CD4-positive, alpha-beta T cell treated with Interleukin-2 at 100 ng/mL for 4 hours (primary cell): ENCODE results near the gene FXYD5.

Experiments used
- DNase-seq: peaks from one replicate; pipeline ENCODE4 v3.0.0-alpha.2; 2020; ENCODE audit warnings: low spot score

FXYD5 gene

GRCh38 chr19:35156673-35157014 is 2.1 kb downstream of the FXYD5 start:
- no peak for DNase-seq

GRCh38 chr19:35157431-35157830 is 2.9 kb downstream of the FXYD5 start:
- DNase-seq: no peak

DNA sequence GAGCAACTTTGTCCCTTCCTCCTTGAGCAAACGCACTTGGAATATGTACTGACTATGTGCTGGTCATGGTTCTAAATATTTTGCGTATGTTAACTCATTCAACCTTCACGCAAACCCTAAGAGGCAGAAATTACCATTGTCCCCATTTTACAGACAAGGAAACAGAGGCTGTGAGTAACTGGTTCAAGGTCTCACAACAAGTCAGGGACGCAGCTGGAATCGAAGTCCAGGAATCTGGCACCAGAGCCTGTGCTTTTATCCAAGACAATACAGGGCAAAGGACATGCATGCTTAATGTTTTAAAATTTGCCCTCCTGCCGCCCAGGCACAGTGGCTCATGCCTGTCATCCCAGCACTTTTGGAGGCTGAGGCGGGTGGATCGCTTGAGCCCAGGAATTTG is 5.1 kb downstream of the FXYD5 start:
- no peak for DNase-seq

DNA sequence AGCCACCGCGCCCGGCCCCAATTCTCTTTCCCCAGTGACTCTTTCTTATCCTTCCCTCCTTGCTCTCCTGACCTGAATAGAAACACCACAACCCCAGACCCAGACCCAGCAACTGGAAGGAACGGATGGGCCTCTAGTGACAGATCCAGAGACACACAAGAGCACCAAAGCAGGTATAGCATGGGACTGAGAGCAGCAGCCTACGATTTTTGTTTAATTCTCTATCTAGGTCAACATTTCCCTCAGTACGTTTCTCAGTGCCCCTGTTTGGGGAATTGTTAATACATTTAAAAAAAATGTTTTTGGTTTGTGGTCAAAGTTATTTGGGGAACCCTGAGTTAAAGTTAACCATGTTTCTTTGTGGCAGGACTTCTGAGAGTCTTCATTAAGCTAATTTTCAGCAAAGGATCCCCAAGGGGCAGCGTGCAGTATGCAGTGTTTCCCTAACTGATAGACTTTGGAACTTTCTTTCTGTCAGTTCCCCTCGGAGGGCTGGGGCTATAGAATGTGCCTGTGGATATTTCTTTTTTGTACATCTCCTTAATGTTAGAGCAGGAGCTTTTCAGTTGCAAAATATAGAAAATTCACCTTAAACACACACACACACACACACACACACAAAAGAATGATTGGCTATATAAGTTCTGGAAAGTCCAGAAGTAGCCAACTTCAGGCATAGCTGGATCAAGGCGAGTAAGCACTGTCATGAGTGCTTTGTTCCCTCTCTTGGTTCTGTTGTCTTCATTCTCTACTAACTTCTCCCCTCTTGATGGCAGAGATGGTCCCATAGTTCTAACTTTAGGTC is 6.3 kb downstream of the FXYD5 start:
- DNase-seq: no peak

DNA sequence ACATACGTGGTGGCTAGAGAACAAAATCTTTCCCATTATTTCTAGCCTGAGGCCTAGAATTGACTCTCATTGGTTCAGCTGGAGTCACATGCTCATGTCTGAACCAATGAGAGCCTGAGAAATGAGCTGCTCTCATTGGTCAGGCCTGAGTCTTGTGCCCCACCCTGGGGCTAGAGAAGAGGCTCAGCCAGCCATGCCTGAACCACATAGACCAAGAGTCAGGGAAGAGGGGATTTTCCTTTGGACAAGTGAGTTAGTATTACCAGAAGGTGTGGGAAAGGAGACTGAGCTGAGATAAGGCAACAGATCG is 6.9 kb downstream of the FXYD5 start:
- no peak for DNase-seq

DNA sequence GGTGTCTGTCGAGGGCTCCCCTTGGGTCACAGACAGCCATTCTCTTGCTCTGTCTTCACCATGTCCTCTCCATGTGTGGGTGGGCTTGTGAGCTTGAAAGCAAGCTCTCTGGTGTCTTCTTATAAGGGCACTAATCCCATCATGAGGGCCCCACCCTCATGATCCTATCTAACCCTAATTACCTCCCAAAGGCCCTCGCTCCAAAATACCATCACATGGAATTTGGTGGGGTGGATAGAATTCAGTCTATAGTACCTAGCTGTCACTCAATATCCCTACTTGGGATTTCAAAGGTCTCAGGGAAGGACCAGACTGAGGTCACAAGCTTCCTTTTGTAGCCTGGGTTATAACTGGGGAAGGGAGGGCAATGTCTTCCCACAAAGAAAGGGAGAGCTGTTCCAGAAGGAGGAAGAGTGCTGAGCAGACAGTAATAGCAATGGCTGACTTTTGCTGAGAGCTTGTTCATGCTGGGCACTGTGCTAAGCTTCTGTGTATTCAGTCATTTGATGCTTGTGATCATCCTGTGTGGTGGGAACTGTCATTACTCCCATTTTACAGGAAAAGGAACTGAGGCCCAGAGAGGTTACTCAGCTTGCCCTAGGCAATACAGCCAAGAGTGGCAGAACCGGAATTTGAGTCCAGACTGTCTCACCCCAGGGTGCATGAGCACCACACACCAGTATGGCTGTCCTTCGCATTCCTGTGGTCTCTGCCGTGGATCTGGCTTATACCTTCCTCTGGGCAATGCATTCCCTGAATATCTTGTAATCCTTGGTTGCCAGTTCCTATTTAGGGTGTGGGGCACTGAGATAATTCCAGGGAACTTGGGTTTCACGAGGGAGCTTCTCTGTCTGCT is 8.2 kb downstream of the FXYD5 start:
- no peak for DNase-seq

- no peak for DNase-seq
Measured at GRCh38 chr19:35164418-35164817, 9.9 kb downstream of the FXYD5 start.

DNA sequence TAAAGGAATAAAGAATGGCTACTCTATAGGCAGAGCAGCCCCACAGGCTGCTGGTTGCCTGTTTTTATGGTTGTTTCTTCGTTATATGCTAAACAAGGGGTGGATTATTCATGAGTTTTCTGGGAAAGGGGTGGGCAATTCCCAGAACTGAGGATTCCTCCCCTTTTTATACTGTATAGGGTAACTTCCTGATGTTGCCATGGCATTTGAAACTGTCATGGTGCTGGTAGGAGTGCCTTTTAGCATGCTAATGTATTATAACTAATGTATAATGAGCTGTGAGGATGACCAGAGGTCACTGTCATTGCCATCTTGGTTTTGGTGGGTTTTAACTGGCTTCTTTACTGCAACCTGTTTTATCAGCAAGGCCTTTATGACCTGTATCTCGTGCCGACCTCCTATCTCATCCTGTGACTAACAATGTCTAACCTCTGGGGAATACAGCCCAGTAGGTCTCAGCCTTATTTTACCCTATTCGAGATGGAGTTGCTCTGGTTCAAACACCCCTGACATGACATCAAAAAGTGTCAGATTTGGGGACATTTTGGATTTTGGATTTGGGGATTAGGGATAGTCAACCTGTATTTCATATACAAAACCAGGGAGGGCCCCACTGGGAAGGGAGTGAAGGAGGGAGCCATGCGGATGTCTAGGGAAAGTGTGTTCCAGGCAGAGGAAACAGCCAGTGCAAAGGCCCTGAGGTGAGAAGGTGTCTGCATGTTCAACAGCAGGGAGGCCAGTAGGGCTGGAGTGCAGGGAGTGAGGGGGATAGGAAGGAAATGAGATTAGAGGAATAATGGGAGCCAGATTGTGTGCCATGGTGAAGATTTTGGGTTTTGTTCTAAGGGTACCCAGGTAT is 10.9 kb downstream of the FXYD5 start:
- DNase-seq: no peak

DNA sequence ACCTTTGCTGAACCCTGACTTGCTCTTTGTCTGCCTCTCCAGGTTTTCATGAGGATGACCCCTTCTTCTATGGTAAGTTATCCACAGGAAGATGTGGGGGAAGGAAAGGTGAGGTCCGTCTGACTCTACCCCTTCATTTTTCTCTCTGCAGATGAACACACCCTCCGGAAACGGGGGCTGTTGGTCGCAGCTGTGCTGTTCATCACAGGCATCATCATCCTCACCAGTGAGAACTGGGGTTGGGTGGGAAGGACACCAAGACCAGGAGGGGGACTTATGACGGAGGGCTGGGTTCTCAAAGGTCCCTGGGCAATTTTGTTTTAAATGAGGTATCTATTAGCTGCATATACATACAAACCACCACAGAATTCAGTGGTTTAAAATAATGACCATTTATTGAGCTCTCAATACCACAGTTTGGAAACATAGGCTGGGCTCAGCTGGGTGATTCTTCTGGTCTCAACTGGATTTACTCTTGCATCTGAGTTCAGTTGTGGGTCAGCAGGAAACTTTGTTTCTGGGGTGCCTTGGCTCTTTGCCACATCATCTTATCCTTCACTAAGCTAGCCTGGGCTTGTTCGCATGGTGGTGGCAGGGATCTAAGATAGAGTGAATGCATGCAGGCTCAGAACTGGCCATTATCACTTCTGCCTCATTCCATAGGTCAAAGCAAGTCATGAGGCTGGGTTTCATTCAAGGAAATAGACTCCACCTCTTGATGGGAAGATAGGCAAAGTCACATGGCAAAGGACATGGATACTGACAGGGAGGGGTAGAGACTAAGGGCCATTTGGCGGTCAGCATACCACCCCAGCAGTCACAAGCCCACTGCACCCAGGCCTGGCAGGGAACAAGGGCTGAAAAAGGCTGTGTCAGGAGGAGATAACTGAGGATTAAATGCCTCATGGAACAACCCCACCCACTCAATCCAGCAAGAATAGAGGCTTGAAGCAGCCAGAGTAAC is 11.8 kb downstream of the FXYD5 start:
- DNase-seq: no peak

- DNase-seq: no peak
Measured at GRCh38 chr19:35167251-35168119, 12.9 kb downstream of the FXYD5 start.

- no peak for DNase-seq
Measured at GRCh38 chr19:35168196-35168595, 13.7 kb downstream of the FXYD5 start.

- no peak for DNase-seq
Measured at GRCh38 chr19:35169221-35169995, 14.9 kb downstream of the FXYD5 start.

DNA sequence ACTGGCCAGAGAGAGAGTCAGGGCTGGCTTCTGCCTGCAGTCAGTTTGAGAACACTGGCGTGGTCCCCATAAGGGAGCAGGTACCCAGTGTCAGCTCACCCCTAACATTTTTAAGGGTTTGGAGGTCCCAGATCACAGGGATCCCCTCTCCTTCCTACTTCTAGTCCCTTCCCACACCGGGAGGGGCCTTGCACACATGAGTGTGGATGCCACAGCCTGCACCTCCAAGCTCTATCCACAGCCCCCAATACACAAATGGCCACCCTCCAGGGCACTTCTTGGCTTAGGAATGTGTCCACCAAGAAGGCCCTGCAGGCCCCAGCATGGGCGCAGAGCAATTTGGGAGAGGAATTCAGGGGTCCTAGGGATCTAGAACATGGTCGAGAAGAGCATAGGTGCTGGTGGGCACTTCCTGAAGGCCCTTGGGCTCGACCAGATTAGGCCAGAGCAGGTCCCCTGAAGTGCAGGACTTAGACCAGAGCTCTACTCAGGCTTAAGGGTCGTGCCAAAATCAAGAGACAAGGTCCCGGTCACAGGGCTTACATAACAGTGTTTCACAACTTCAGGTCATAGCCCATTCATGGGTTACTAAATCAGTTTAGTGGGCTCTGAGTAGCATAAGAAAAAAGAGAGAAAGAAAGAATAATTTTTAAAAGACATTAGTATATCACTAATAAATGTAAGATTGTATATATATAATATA is 16.0 kb downstream of the FXYD5 start:
- no peak for DNase-seq

- no peak for DNase-seq
Measured at GRCh38 chr19:35171730-35172129, 17.2 kb downstream of the FXYD5 start.

GRCh38 chr19:35174226-35174625 is 19.7 kb downstream of the FXYD5 start:
- no peak for DNase-seq

DNA sequence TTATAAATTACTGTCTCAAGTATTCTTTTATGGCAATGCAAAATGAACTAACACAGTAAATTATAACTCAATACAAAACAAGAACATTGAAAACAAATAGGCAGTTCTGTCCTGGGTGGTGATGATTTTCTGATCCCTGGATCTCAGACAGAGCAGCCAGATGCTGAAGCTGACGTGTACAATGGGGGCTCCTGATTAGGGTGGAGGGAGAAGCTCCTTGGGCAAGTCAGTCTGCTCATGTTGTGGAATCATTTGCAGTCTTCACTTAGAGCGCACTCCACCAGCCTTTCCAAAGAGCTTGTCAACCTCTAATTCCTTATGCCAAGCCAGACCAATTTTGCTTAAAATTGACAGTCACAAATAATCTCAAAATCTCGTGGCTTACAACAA is 21.6 kb downstream of the FXYD5 start:
- DNase-seq: no peak

GRCh38 chr19:35177377-35178274 is 23.1 kb downstream of the FXYD5 start:
- peak; percentile 25 for DNase-seq

DNA sequence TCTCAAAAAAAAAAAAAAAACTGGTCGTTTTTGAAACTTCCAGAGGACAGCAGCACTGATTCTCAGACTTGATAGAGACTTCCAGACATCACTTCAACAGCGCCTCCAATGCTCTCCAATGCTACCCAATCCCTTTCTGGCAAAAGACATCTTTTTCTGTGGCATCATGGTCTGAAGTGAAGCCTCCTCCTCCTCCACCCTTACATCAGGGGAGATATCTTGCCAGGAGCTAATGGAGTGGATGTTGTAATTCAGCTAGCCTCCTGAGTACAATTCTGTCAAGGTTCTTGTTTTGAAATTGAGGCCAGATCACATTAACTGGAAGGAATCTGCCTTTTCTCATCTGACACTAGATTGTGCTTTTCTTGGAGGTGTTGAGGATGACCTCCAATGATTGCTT is 24.2 kb downstream of the FXYD5 start:
- no peak for DNase-seq
